GM15510 (cell line): Measurements from ENCODE around the gene PDHB.

Experiments
- POLR2A ChIP-seq: IDR thresholded peaks from 3 replicates; pipeline ENCODE4 v1.6.1; 2011; ENCODE audit warnings: borderline replicate concordance; ENCODE audit not compliant: insufficient read length; ENCODE audit errors: extremely low read depth

The PDHB gene

GRCh38 chr3:58391156-58391865 is 42.3 kb downstream of the PDHB start:
- TF ChIP-seq POLR2A: no peak

- no peak for TF ChIP-seq POLR2A
These were observed 45.0 kb downstream of the PDHB start for GRCh38 chr3:58388550-58389091.

GRCh38 chr3:58387650-58388546 is 45.7 kb downstream of the PDHB start:
- TF ChIP-seq POLR2A: no peak

GRCh38 chr3:58386626-58387365 is 46.8 kb downstream of the PDHB start:
- no peak for TF ChIP-seq POLR2A

GRCh38 chr3:58384381-58385090 is 49.1 kb downstream of the PDHB start:
- no peak for TF ChIP-seq POLR2A

- TF ChIP-seq POLR2A: no peak
These were observed 49.7 kb downstream of the PDHB start for GRCh38 chr3:58383904-58384303.

GRCh38 chr3:58383476-58383875 is 50.2 kb downstream of the PDHB start:
- TF ChIP-seq POLR2A: no peak

GRCh38 chr3:58379351-58380073 is 54.1 kb downstream of the PDHB start:
- no peak for TF ChIP-seq POLR2A

- no peak for TF ChIP-seq POLR2A
These were observed 55.9 kb downstream of the PDHB start for GRCh38 chr3:58377750-58378149.
